H1 (cell line): ENCODE results near the gene TMBIM6. TPM values are rescaled to one million over a fixed set of nuclear protein-coding genes. Genes with fewer than 3 reads are reported as not detected.

ENCODE experiments used
- CEBPB ChIP-seq: IDR thresholded peaks from 2 replicates; pipeline ENCODE4 v1.6.1; 2012; ENCODE audit warnings: low read depth, low read length
- CHD7 ChIP-seq: fragments of 300-600 bp; sonication (generic); IDR thresholded peaks from 2 replicates; pipeline ENCODE4 v1.7.1; 2012; ENCODE audit warnings: low read length, moderate library complexity, mild to moderate bottlenecking, inconsistent platforms; ENCODE audit not compliant: insufficient replicate concordance
- EP300 ChIP-seq, 2 experiments: IDR thresholded peaks; 1 replicate in 1 of 2; 2 replicates in 1 of 2; pipeline ENCODE4 v1.6.1; 2011 to 2012; ENCODE audit warnings: low read depth in 2 of 2, low read length in 2 of 2, mild to moderate bottlenecking in 2 of 2, borderline replicate concordance in 1 of 2, inconsistent platforms in 1 of 2, moderate library complexity in 1 of 2
- GTF2F1 ChIP-seq: IDR thresholded peaks from 2 replicates; pipeline ENCODE4 v1.6.1; 2012; ENCODE audit warnings: low read depth, low read length, improper control_type of control experiment, borderline replicate concordance
- HDAC6 ChIP-seq: IDR thresholded peaks from one replicate; pipeline ENCODE4 v1.7.1; 2012; ENCODE audit warnings: low read depth, mild to moderate bottlenecking, inconsistent platforms, low read length, moderate library complexity
- POLR2AphosphoS5 ChIP-seq: IDR thresholded peaks from 2 replicates; pipeline ENCODE4 v1.6.1; 2011; ENCODE audit warnings: low read depth, low read length
- SP1 ChIP-seq: IDR thresholded peaks from 2 replicates; pipeline ENCODE4 v1.6.1; 2011; ENCODE audit warnings: low read depth, low read length
- TEAD4 ChIP-seq: IDR thresholded peaks from 2 replicates; pipeline ENCODE4 v1.6.1; 2012; ENCODE audit warnings: low read depth, low read length, inconsistent platforms, mixed read lengths
- USF2 ChIP-seq: IDR thresholded peaks from 2 replicates; pipeline ENCODE4 v1.6.1; 2011; ENCODE audit warnings: low read length, improper control_type of control experiment
- polyA plus RNA-seq, 7 experiments: library from polyadenylated mRNA; depleted of rRNA in 3 of 7; stranded (reverse) in 5 of 7; unstranded in 2 of 7; fragments of >200 nt in 5 of 7; fragments of 200-250 nt in 2 of 7; gene quantifications; 1 replicate in 5 of 7; 2 replicates in 1 of 7; 4 replicates in 1 of 7; pipeline versions ENCODE4 v1.2.1 to v1.2.3, GENCODE V29; 2011 to 2013; ENCODE audit warnings: missing spikeins in 2 of 7, mixed read lengths in 2 of 7
- total RNA-seq: library from RNA; stranded (reverse); fragmentation: NEBNext Ultra II Directional; extraction: Animal tissue kit (Norgen Biotek cat#: 25700); gene quantifications from 2 replicates; pipeline ENCODE4 v1.2.1, GENCODE V29; 2021

TMBIM6 gene
- total and polyA plus RNA-seq, 2 of the 8 experiments (the other 6 are each of a cell fraction or from before 2014, with no cell fraction given), result 423 to 556 TPM

GRCh38 chr12:49784756-49785409 is 43.5 kb downstream of the TMBIM6 start (continued):
- TF ChIP-seq CHD7 (no peak), GTF2F1 (no peak), TEAD4 (no peak), EP300 (IDR thresholded peaks at IDR 0.05; ENCODE audit: borderline replicate concordance in 1 of 2, low read depth in 2 of 2, low read length in 2 of 2) (no peak), SP1 (no peak), POLR2AphosphoS5 (no peak), HDAC6 (no peak), USF2 (no peak), CEBPB (no peak)
